ENCODE data around the gene RNF130. TPM values are rescaled to one million over a fixed set of nuclear protein-coding genes. Genes with fewer than 3 reads are reported as not detected.

The RNF130 gene
- total and polyA plus RNA-seq, 2 of the 13 experiments (the other 11 are each of a cell fraction or from before 2014, with no cell fraction given): 28.2 to 28.3 TPM

- TF ChIP-seq FIP1L1 (IDR thresholded peaks at IDR 0.05; ENCODE audit: borderline replicate concordance, insufficient read depth, low read depth, low read length) (no peak), REL (CRISPR knock-in tag; conservative IDR thresholded peaks at IDR 0.05) (peak; percentile 83), POLR2AphosphoS5 (IDR thresholded peaks at IDR 0.05; ENCODE audit: low read depth, low read length) (peak; percentile 53), E2F1 (CRISPR knock-in tag; IDR thresholded peaks at IDR 0.05) (peak; percentile 86), ZNF264 (CRISPR knock-in tag; IDR thresholded peaks at IDR 0.05) (peak; percentile 91; the same call in 1 of the 2 replicates), TRAFD1 (CRISPR knock-in tag; IDR thresholded peaks at IDR 0.05; ENCODE audit: borderline replicate concordance) (no peak), ZNF276 (CRISPR knock-in tag; IDR thresholded peaks at IDR 0.05; ENCODE audit: low read depth) (peak; percentile 96), ZNF850 (CRISPR knock-in tag; conservative IDR thresholded peaks at IDR 0.05) (no peak), ZNF274 (CRISPR knock-in tag; IDR thresholded peaks at IDR 0.05) (peak; percentile 99), NR2C2 (CRISPR knock-in tag; IDR thresholded peaks at IDR 0.05; ENCODE audit: borderline replicate concordance) (peak; percentile 53; the same call in 1 of the 2 replicates), PAXIP1 (CRISPR knock-in tag; conservative IDR thresholded peaks at IDR 0.05) (peak; percentile 49)
- TF ChIP-seq, protein P1, sequence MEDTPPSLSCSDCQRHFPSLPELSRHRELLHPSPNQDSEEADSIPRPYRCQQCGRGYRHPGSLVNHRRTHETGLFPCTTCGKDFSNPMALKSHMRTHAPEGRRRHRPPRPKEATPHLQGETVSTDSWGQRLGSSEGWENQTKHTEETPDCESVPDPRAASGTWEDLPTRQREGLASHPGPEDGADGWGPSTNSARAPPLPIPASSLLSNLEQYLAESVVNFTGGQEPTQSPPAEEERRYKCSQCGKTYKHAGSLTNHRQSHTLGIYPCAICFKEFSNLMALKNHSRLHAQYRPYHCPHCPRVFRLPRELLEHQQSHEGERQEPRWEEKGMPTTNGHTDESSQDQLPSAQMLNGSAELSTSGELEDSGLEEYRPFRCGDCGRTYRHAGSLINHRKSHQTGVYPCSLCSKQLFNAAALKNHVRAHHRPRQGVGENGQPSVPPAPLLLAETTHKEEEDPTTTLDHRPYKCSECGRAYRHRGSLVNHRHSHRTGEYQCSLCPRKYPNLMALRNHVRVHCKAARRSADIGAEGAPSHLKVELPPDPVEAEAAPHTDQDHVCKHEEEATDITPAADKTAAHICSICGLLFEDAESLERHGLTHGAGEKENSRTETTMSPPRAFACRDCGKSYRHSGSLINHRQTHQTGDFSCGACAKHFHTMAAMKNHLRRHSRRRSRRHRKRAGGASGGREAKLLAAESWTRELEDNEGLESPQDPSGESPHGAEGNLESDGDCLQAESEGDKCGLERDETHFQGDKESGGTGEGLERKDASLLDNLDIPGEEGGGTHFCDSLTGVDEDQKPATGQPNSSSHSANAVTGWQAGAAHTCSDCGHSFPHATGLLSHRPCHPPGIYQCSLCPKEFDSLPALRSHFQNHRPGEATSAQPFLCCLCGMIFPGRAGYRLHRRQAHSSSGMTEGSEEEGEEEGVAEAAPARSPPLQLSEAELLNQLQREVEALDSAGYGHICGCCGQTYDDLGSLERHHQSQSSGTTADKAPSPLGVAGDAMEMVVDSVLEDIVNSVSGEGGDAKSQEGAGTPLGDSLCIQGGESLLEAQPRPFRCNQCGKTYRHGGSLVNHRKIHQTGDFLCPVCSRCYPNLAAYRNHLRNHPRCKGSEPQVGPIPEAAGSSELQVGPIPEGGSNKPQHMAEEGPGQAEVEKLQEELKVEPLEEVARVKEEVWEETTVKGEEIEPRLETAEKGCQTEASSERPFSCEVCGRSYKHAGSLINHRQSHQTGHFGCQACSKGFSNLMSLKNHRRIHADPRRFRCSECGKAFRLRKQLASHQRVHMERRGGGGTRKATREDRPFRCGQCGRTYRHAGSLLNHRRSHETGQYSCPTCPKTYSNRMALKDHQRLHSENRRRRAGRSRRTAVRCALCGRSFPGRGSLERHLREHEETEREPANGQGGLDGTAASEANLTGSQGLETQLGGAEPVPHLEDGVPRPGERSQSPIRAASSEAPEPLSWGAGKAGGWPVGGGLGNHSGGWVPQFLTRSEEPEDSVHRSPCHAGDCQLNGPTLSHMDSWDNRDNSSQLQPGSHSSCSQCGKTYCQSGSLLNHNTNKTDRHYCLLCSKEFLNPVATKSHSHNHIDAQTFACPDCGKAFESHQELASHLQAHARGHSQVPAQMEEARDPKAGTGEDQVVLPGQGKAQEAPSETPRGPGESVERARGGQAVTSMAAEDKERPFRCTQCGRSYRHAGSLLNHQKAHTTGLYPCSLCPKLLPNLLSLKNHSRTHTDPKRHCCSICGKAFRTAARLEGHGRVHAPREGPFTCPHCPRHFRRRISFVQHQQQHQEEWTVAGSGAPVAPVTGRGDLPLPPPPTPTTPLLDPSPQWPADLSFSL (CRISPR knock-in tag; IDR thresholded peaks at IDR 0.05): no peak
Measured at GRCh38 chr5:180071531-180072255, at the start of gene RNF130 (continued).
